ENCODE results near the gene UNC119.

DNA sequence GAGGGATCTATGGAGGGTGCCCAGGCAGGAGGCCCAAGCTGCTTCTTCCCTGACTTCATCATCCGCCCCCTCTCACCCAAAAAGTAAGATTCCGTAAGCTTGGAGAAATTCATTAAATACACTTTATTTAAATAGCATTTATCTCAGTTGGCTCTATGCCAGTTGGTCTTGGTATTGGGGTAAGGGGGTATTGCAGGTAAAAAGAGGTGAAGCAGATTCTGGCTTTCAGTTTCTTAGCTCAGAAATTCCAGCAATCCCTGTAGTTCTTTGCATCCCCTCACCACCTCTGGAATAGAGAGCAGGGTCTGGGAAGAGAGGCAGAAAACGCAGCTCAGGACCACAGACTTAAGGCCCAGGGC is 25.0 kb upstream of the UNC119 start:
- TF ChIP-seq CTCF (IDR thresholded peaks at IDR 0.05; ENCODE audit: insufficient read depth, low read depth, low read length) (no peak), EZH2 (IDR thresholded peaks at IDR 0.05; ENCODE audit: insufficient read depth, low read length) (no peak)
